ENCODE measurements around the gene LRMDA. TPM values are rescaled to one million over a fixed set of nuclear protein-coding genes. Genes with fewer than 3 reads are reported as not detected.

The LRMDA gene
- total RNA-seq, 5 donors from 2014 or later (not counting 1 experiment from before 2014, with no cell fraction given) = 0.30 to 1.2 TPM; not detected in 3

- no peak overlapping the region for H3K27ac ChIP-seq (ENCODE audit: low read length)
- Mint-ChIP-seq H3K27ac (no peak overlapping the region), H3K27me3 (peaks cover 11 to 14% of the 10 kb centered on the region in 2 donors), H3K9me3 (no peaks in the 10 kb centered on the region), H3K4me1 (no peaks in the 10 kb centered on the region), H3K36me3 (no peaks in the 10 kb centered on the region), H3K4me3 (no peak overlapping the region)
- H3K9me3 ChIP-seq = no peaks in the 10 kb centered on the region
- ChIA-PET CTCF (no interaction called here), POLR2A (no interaction called here)
- ATAC-seq (replicated peaks in 1 of 4) (no peak), DNase-seq (no peak)
- no peaks in the 10 kb centered on the region for H3K36me3 ChIP-seq (ENCODE audit: control insufficient read depth in 2 of 2, extremely low read depth in 1 of 2, insufficient read depth in 1 of 2, low read length in 1 of 2)
- no peak overlapping the region for H3K4me3 ChIP-seq (ENCODE audit: control insufficient read depth in 1 of 2, extremely low read depth in 1 of 2, low read length in 1 of 2)
- H3K27me3 ChIP-seq (replicated peaks in 1 of 2; ENCODE audit: control insufficient read depth in 2 of 2, extremely low read depth in 1 of 2, insufficient read depth in 2 of 2, low read length in 1 of 2) = no peaks in the 10 kb centered on the region
- WGBS (ENCODE audit: insufficient coverage) = 86% methylated on average over 1 of the region's 2 CpGs
- no peaks in the 10 kb centered on the region for H3K4me1 ChIP-seq (ENCODE audit: control insufficient read depth in 1 of 2, extremely low read depth in 1 of 2, insufficient read depth in 2 of 2, low read length in 2 of 2)
These were observed 100.2 kb downstream of the LRMDA start for GRCh38 chr10:75531571-75532031.

- no peaks in the 10 kb centered on the region for H3K4me1 Mint-ChIP-seq
- ATAC-seq (replicated peaks in 1 of 4) (no peak), DNase-seq (no peak)
- Histone ChIP-seq H3K4me1 (ENCODE audit: control insufficient read depth in 1 of 2, extremely low read depth in 1 of 2, insufficient read depth in 2 of 2, low read length in 2 of 2) (no peaks in the 10 kb centered on the region), H3K36me3 (ENCODE audit: control insufficient read depth in 2 of 2, extremely low read depth in 1 of 2, insufficient read depth in 1 of 2, low read length in 1 of 2) (no peaks in the 10 kb centered on the region), H3K9me3 (no peaks in the 10 kb centered on the region), H3K4me3 (ENCODE audit: control insufficient read depth in 1 of 2, extremely low read depth in 1 of 2, low read length in 1 of 2) (no peak overlapping the region), H3K27ac (ENCODE audit: low read length) (no peak overlapping the region), H3K27me3 (replicated peaks in 1 of 2; ENCODE audit: control insufficient read depth in 2 of 2, extremely low read depth in 1 of 2, insufficient read depth in 2 of 2, low read length in 1 of 2) (no peaks in the 10 kb centered on the region)
- ChIA-PET CTCF (interaction anchor here in 1 of 2 donors (0.5 kb wide), 1 partner anchor 771 kb away, joined by 3 read pairs; no protein-coding TSS in a partner anchor), POLR2A (no interaction called here)
- H3K9me3 Mint-ChIP-seq = no peaks in the 10 kb centered on the region
- H3K4me3 Mint-ChIP-seq = no peak overlapping the region
- H3K27ac Mint-ChIP-seq = no peak overlapping the region
- H3K27me3 Mint-ChIP-seq = peaks cover 6 to 12% of the 10 kb centered on the region in 2 donors
- WGBS (ENCODE audit: insufficient coverage) = no CpG with 5 or more reads among the region's 3 CpGs
- H3K36me3 Mint-ChIP-seq = no peaks in the 10 kb centered on the region
These were observed 101.0 kb downstream of the LRMDA start for GRCh38 chr10:75532253-75532924.

- WGBS (ENCODE audit: insufficient coverage) = 79% methylated on average over 7 of the region's 8 CpGs
- H3K4me3 ChIP-seq (ENCODE audit: control insufficient read depth in 1 of 2, extremely low read depth in 1 of 2, low read length in 1 of 2) = no peak overlapping the region
- no peaks in the 10 kb centered on the region for H3K4me1 Mint-ChIP-seq
- no peaks in the 10 kb centered on the region for H3K9me3 ChIP-seq
- no peaks in the 10 kb centered on the region for H3K9me3 Mint-ChIP-seq
- POLR2A ChIA-PET = no interaction called here
- H3K27me3 Mint-ChIP-seq = peaks cover 0 to 14% of the 10 kb centered on the region in 2 donors
- peaks cover 0 to 2% of the 10 kb centered on the region in 2 experiments for H3K27me3 ChIP-seq (replicated peaks in 1 of 2; ENCODE audit: control insufficient read depth in 2 of 2, extremely low read depth in 1 of 2, insufficient read depth in 2 of 2, low read length in 1 of 2)
- H3K4me1 ChIP-seq (ENCODE audit: control insufficient read depth in 1 of 2, extremely low read depth in 1 of 2, insufficient read depth in 2 of 2, low read length in 2 of 2) = no peaks in the 10 kb centered on the region
- no peak overlapping the region for H3K27ac Mint-ChIP-seq
- no peak overlapping the region for H3K27ac ChIP-seq (ENCODE audit: low read length)
- no peak for DNase-seq
- H3K36me3 Mint-ChIP-seq = no peaks in the 10 kb centered on the region
- no peaks in the 10 kb centered on the region for H3K36me3 ChIP-seq (ENCODE audit: control insufficient read depth in 2 of 2, extremely low read depth in 1 of 2, insufficient read depth in 1 of 2, low read length in 1 of 2)
- CTCF ChIA-PET = no interaction called here
- ATAC-seq (replicated peaks in 1 of 4) = no peak
- no peak overlapping the region for H3K4me3 Mint-ChIP-seq
These were observed 106.7 kb downstream of the LRMDA start for GRCh38 chr10:75538144-75538543.

GRCh38 chr10:75538765-75539164, 107.3 kb downstream of the LRMDA start:
- no peak for ATAC-seq (replicated peaks in 1 of 4)
- Histone ChIP-seq H3K4me3 (ENCODE audit: control insufficient read depth in 1 of 2, extremely low read depth in 1 of 2, low read length in 1 of 2) (no peak overlapping the region), H3K27me3 (replicated peaks in 1 of 2; ENCODE audit: control insufficient read depth in 2 of 2, extremely low read depth in 1 of 2, insufficient read depth in 2 of 2, low read length in 1 of 2) (peaks cover 0 to 2% of the 10 kb centered on the region in 2 experiments), H3K27ac (ENCODE audit: low read length) (no peak overlapping the region), H3K36me3 (ENCODE audit: control insufficient read depth in 2 of 2, extremely low read depth in 1 of 2, insufficient read depth in 1 of 2, low read length in 1 of 2) (no peaks in the 10 kb centered on the region), H3K9me3 (no peaks in the 10 kb centered on the region), H3K4me1 (ENCODE audit: control insufficient read depth in 1 of 2, extremely low read depth in 1 of 2, insufficient read depth in 2 of 2, low read length in 2 of 2) (no peaks in the 10 kb centered on the region)
- ChIA-PET CTCF (no interaction called here), POLR2A (no interaction called here)
- no peak for DNase-seq
- Mint-ChIP-seq H3K36me3 (no peaks in the 10 kb centered on the region), H3K4me1 (no peaks in the 10 kb centered on the region), H3K9me3 (no peaks in the 10 kb centered on the region), H3K27me3 (peaks cover 2 to 16% of the 10 kb centered on the region in 2 donors), H3K27ac (no peak overlapping the region), H3K4me3 (no peak overlapping the region)
- WGBS (ENCODE audit: insufficient coverage) = no CpG with 5 or more reads among the region's 1 CpG

- no peak overlapping the region for H3K27ac ChIP-seq (ENCODE audit: low read length)
- peaks cover 7 to 19% of the 10 kb centered on the region in 2 donors for H3K27me3 Mint-ChIP-seq
- no peaks in the 10 kb centered on the region for H3K36me3 ChIP-seq (ENCODE audit: control insufficient read depth in 2 of 2, extremely low read depth in 1 of 2, insufficient read depth in 1 of 2, low read length in 1 of 2)
- H3K4me1 Mint-ChIP-seq = no peaks in the 10 kb centered on the region
- no peak overlapping the region for H3K27ac Mint-ChIP-seq
- H3K27me3 ChIP-seq (replicated peaks in 1 of 2; ENCODE audit: control insufficient read depth in 2 of 2, extremely low read depth in 1 of 2, insufficient read depth in 2 of 2, low read length in 1 of 2) = peaks cover 0 to 2% of the 10 kb centered on the region in 2 experiments
- no peaks in the 10 kb centered on the region for H3K9me3 Mint-ChIP-seq
- POLR2A ChIA-PET = interaction anchor here in 1 of 2 donors (0.7 kb wide), 1 partner anchor 115 kb away, joined by 3 read pairs; no protein-coding TSS in a partner anchor
- ATAC-seq (replicated peaks in 1 of 4) = no peak
- no CpG with 5 or more reads among the region's 1 CpG for WGBS (ENCODE audit: insufficient coverage)
- CTCF ChIA-PET = interaction anchor here in 1 of 2 donors (0.6 kb wide), 1 partner anchor 78 kb away, joined by 3 read pairs; no protein-coding TSS in a partner anchor
- DNase-seq = no peak
- H3K4me1 ChIP-seq (ENCODE audit: control insufficient read depth in 1 of 2, extremely low read depth in 1 of 2, insufficient read depth in 2 of 2, low read length in 2 of 2) = no peaks in the 10 kb centered on the region
- H3K36me3 Mint-ChIP-seq = no peaks in the 10 kb centered on the region
- H3K9me3 ChIP-seq = no peaks in the 10 kb centered on the region
- H3K4me3 ChIP-seq (ENCODE audit: control insufficient read depth in 1 of 2, extremely low read depth in 1 of 2, low read length in 1 of 2) = no peak overlapping the region
- no peak overlapping the region for H3K4me3 Mint-ChIP-seq
These were observed 109.0 kb downstream of the LRMDA start for GRCh38 chr10:75540357-75540966.

- no peaks in the 10 kb centered on the region for H3K4me1 Mint-ChIP-seq
- H3K4me1 ChIP-seq (ENCODE audit: control insufficient read depth in 1 of 2, extremely low read depth in 1 of 2, insufficient read depth in 2 of 2, low read length in 2 of 2) = no peaks in the 10 kb centered on the region
- CTCF ChIA-PET = interaction anchor here in 1 of 2 donors (0.6 kb wide), 1 partner anchor 77 kb away, joined by 3 read pairs; no protein-coding TSS in a partner anchor
These were observed 109.6 kb downstream of the LRMDA start for GRCh38 chr10:75540981-75541380.

More at GRCh38 chr10:75540981-75541380, 109.6 kb downstream of the LRMDA start:
- Histone ChIP-seq H3K27me3 (replicated peaks in 1 of 2; ENCODE audit: control insufficient read depth in 2 of 2, extremely low read depth in 1 of 2, insufficient read depth in 2 of 2, low read length in 1 of 2) (peaks cover 0 to 2% of the 10 kb centered on the region in 2 experiments), H3K36me3 (ENCODE audit: control insufficient read depth in 2 of 2, extremely low read depth in 1 of 2, insufficient read depth in 1 of 2, low read length in 1 of 2) (no peaks in the 10 kb centered on the region), H3K9me3 (no peaks in the 10 kb centered on the region), H3K4me3 (ENCODE audit: control insufficient read depth in 1 of 2, extremely low read depth in 1 of 2, low read length in 1 of 2) (no peak overlapping the region), H3K27ac (ENCODE audit: low read length) (no peak overlapping the region)
- no peak overlapping the region for H3K4me3 Mint-ChIP-seq
- POLR2A ChIA-PET = interaction anchor here in 1 of 2 donors (0.7 kb wide), 1 partner anchor 115 kb away, joined by 3 read pairs; no protein-coding TSS in a partner anchor
- H3K36me3 Mint-ChIP-seq = no peaks in the 10 kb centered on the region
- peaks cover 12 to 23% of the 10 kb centered on the region in 2 donors for H3K27me3 Mint-ChIP-seq
- no peak overlapping the region for H3K27ac Mint-ChIP-seq
- WGBS (ENCODE audit: insufficient coverage) = 100% methylated on average over 2 of the region's 4 CpGs
- DNase-seq = no peak
- ATAC-seq (replicated peaks in 1 of 4) = no peak
- H3K9me3 Mint-ChIP-seq = no peaks in the 10 kb centered on the region

Measured in T-cell (primary cell).